ENCODE results near the gene CLIC3.

DNA sequence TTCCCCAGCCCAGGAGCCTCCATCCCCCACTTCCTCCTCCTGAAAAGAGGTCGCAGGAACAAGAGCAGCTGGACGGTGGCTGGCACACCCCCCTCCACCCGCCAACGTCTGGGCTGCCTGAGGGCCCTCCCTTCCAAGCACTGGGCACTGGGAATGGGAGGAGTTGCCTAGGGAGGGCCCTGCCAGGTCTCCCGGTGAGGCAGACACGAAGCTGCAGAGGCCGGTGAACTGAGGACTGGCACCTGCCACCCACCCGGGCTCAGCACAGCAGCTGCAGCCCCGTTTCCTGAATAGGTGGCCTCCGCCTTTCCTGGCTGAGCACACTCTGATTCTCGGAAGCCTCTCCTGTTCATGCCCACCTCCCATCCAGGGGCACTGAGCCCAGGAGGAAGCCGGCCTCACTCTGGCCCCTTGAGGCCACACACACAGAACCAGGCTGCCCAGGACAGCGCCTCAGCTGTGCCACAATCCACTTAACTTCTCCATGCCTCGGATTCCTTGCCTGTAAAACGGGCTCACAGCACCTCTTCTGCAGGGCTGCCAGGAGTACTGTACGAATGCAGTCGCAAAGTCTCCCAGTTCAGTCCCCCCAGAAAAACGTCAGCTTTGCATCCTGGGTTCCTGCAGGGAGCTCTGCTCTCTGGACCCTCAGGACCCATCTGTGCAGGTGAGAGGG is 48.3 kb upstream of the CLIC3 start:
- TF ChIP-seq, protein P1, sequence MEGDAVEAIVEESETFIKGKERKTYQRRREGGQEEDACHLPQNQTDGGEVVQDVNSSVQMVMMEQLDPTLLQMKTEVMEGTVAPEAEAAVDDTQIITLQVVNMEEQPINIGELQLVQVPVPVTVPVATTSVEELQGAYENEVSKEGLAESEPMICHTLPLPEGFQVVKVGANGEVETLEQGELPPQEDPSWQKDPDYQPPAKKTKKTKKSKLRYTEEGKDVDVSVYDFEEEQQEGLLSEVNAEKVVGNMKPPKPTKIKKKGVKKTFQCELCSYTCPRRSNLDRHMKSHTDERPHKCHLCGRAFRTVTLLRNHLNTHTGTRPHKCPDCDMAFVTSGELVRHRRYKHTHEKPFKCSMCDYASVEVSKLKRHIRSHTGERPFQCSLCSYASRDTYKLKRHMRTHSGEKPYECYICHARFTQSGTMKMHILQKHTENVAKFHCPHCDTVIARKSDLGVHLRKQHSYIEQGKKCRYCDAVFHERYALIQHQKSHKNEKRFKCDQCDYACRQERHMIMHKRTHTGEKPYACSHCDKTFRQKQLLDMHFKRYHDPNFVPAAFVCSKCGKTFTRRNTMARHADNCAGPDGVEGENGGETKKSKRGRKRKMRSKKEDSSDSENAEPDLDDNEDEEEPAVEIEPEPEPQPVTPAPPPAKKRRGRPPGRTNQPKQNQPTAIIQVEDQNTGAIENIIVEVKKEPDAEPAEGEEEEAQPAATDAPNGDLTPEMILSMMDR (IDR thresholded peaks at IDR 0.05; ENCODE audit: low read depth, low read length) = no peak
- no peak for TF ChIP-seq EZH2phosphoT487 (IDR thresholded peaks at IDR 0.05; ENCODE audit: low read depth)
